ENCODE data around the gene WWOX.

Gene WWOX

GRCh38 chr16:78446486-78446885, 347.0 kb downstream of the WWOX start:
- no peak for DNase-seq

DNA sequence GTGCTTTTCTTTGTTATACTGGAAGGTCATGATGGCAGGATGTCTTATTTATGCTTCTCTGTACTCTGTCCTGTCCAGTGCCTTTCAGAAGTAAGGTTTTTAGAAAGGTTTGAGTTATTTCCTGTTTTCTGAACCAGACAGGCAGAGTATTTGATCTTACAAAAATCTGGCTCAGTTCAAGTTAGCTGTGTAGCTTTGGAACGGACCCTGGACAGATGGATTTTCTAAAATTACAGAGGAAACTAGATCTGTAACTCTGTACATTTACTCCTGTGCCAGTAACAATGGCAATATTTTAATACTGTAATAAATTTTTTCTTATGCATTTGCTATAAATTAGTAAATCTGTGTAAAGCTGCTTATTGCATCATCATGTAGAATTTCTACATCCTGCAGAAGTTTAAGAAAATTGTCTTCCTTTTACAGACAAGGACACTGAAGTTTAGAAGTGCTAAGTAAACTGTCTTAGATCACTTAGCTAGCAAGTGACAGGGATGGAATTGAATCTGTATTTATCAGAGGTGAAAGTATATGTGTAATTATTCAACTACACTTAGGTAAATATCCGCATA, 347.6 kb downstream of the WWOX start:
- DNase-seq: no peak

GRCh38 chr16:78448658-78449271, 349.3 kb downstream of the WWOX start:
- no peak for DNase-seq

- DNase-seq: no peak
These were observed 350.8 kb downstream of the WWOX start for GRCh38 chr16:78450255-78450654.

- DNase-seq: no peak
These were observed 352.6 kb downstream of the WWOX start for GRCh38 chr16:78452025-78452555.

DNA sequence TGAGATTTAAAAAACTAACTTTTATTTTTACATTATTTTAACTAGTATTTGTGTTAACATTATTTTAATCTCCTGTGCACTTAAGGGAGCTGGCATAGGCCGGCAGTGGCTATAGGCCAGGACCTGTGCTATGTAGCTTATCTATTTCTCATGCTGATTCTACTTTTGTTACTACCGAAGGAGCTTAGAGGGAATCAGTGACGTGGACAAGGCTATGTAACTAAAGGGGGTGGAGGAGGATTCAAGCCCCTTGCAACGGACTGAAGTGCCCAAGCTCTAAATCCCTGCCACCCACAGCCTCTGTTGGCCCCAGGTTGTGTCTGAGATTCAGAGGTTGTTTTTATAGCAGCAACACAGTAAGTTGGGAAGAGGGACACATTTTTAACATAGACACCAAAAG, 356.4 kb downstream of the WWOX start:
- DNase-seq: no peak

GRCh38 chr16:78458588-78458987, 359.1 kb downstream of the WWOX start:
- DNase-seq: no peak

GRCh38 chr16:78460428-78460827, 361.0 kb downstream of the WWOX start:
- no peak for DNase-seq

- no peak for DNase-seq
These were observed 361.6 kb downstream of the WWOX start for GRCh38 chr16:78461087-78461486.

GRCh38 chr16:78461496-78462287, 362.2 kb downstream of the WWOX start:
- no peak for DNase-seq

- DNase-seq: no peak
These were observed 363.1 kb downstream of the WWOX start for GRCh38 chr16:78462288-78463208.

GRCh38 chr16:78463591-78463990, 364.1 kb downstream of the WWOX start:
- no peak for DNase-seq

- DNase-seq: no peak
These were observed 365.4 kb downstream of the WWOX start for GRCh38 chr16:78464833-78465232.

GRCh38 chr16:78465730-78466129, 366.3 kb downstream of the WWOX start:
- no peak for DNase-seq

GRCh38 chr16:78469787-78470186, 370.3 kb downstream of the WWOX start:
- no peak for DNase-seq

GRCh38 chr16:78473031-78473699, 373.7 kb downstream of the WWOX start:
- no peak for DNase-seq

GRCh38 chr16:78474762-78475161, 375.3 kb downstream of the WWOX start:
- no peak for DNase-seq

DNA sequence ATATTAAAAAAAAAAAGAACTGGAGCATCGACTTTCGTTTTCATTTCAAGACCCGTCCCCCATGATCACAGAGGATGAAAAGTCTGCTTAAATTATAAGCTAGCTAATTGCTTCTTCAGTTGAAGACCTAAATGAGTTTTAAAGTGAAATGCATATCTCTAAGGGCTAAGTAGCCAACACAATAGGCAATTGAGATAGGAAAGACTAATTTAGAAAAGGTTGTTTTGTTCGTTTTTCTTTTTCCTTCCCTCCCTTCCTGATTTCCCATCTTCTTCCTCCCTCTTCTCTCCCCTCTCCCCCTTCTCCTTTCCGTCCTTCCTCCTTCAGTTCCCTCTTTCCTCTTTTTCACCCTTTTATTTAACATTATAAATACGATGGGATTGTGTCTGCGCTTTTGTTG, 377.2 kb downstream of the WWOX start:
- no peak for DNase-seq

GRCh38 chr16:78478267-78478861, 378.9 kb downstream of the WWOX start:
- DNase-seq: no peak

DNA sequence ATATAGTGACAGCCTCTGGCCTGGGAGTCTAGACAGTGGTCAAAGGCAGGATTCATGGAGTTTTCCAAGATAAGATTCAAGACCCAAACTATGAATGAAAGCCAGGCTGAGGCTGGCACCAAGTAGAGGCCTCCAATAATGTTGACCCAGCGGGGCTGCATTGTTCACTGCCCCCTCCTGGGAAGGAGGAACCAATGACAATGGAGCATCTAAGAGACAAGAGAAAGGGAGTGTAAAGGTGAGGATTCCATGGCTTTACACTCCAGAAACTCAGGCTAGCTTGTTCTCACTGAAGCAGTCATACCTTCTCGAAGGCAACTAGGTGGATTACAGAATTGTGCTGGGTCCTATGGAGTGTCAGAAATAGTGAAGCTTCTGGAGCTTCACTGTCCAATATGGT, 380.3 kb downstream of the WWOX start:
- DNase-seq: no peak

GRCh38 chr16:78480588-78480987, 381.1 kb downstream of the WWOX start:
- DNase-seq: no peak
